Upper lobe of left lung (tissue), 6 donors: ENCODE results near the gene RBP3. TPM values are rescaled to one million over a fixed set of nuclear protein-coding genes. Genes with fewer than 3 reads are reported as not detected.

Experiments
- ATAC-seq, 2 donors: fragments of 200-7000 bp; cut with Tn5 transposase; one replicate each; pipeline ENCODE4 v1.9.1; 2022; ENCODE audit warnings: mild to moderate bottlenecking in 2 of 2, moderate library complexity in 2 of 2; ENCODE audit not compliant: low FRiP score in 2 of 2
- DNase-seq, 2 donors: peaks; one replicate each; pipeline ENCODE4 v3.0.0-alpha.2; 2019 to 2020
- H3K27ac ChIP-seq, 4 donors: fragments of 200-600 bp; sonication (generic); one replicate each; pipeline ENCODE4 v1.5.1; 2016 to 2019
- H3K27me3 ChIP-seq, 4 donors: fragments of 200-600 bp; sonication (generic); one replicate each; pipeline ENCODE4 v1.5.1; 2017 to 2019
- H3K36me3 ChIP-seq, 4 donors: fragments of 200-600 bp; sonication (generic); one replicate each; pipeline ENCODE4 v1.5.1; 2016 to 2019
- H3K4me1 ChIP-seq, 4 donors: fragments of 200-600 bp; sonication (generic); one replicate each; pipeline ENCODE4 v1.5.1; 2018 to 2019
- H3K4me3 ChIP-seq, 4 donors: fragments of 200-600 bp; sonication (generic); one replicate each; pipeline ENCODE4 v1.5.1; 2017 to 2019; ENCODE audit warnings: mild to moderate bottlenecking in 2 of 4, moderate library complexity in 1 of 4
- H3K9me3 ChIP-seq, 4 donors: fragments of 200-600 bp; sonication (generic); one replicate each; pipeline ENCODE4 v1.5.1; 2018 to 2019
- EP300 ChIP-seq, 4 donors: sonication (generic); formaldehyde crosslinking; IDR thresholded peaks; one replicate each; pipeline ENCODE4 v1.5.1; 2017; ENCODE audit warnings: antibody characterized with exemption in 4 of 4, control low read depth in 2 of 4
- POLR2A ChIP-seq, 4 donors: fragments of 450-650 bp; IDR thresholded peaks; one replicate each; pipeline ENCODE4 v1.5.1; 2016 to 2017; ENCODE audit warnings: antibody characterized with exemption in 4 of 4, mild to moderate bottlenecking in 2 of 4
- POLR2AphosphoS5 ChIP-seq, 2 donors: sonication (generic); formaldehyde crosslinking; IDR thresholded peaks; one replicate each; pipeline ENCODE4 v1.5.1; 2017; ENCODE audit warnings: antibody characterized with exemption in 2 of 2
- WGBS, 2 donors: methylation state at CpG; one replicate each; pipeline ENCODE4 v1.1.5; 2017 to 2018; 5-methylcytosine and 5-hydroxymethylcytosine counted together
- total RNA-seq, 6 donors: library from RNA; depleted of rRNA in 4 of 6; stranded (reverse); fragments of >200 nt in 4 of 6; gene quantifications; one replicate each; pipeline versions ENCODE4 v1.1.0 to v1.2.1, GENCODE V29; 2016 to 2021
- TF ChIP-seq, protein P1 (sequence below), 6 experiments: fragments of 450-650 bp in 4 of 6; fragments of 200-600 bp in 2 of 6; sonication (generic) in 2 of 6; IDR thresholded peaks; one replicate each; pipeline ENCODE4 v1.5.1; 2016 to 2019; ENCODE audit warnings: antibody characterized with exemption in 6 of 6
- donor health status: DM: no; HTN: no; CAD: no; lungs with moderate emphysema.
- donor health status: DM: no; HTN: yes; CAD: no; lungs with severe emphysema.

The RBP3 gene
- total RNA-seq, 6 donors from 2014 or later, result not detected

GRCh38 chr10:47323636-47324296 is 24.4 kb upstream of the RBP3 start:
- 49 to 63% methylated on average over 5 of the region's 5 CpGs for WGBS, 2 donors
- ATAC-seq (no peak), DNase-seq (no peak)
- Histone ChIP-seq H3K36me3 (no peaks in the 10 kb centered on the region), H3K27ac (no peak overlapping the region), H3K27me3 (no peaks in the 10 kb centered on the region), H3K9me3 (no peaks in the 10 kb centered on the region), H3K4me1 (no peaks in the 10 kb centered on the region), H3K4me3 (no peak overlapping the region)
- no peak for TF ChIP-seq EP300 (IDR thresholded peaks at IDR 0.05)
- TF ChIP-seq POLR2A (IDR thresholded peaks at IDR 0.05), result no peak
- TF ChIP-seq, protein P1, sequence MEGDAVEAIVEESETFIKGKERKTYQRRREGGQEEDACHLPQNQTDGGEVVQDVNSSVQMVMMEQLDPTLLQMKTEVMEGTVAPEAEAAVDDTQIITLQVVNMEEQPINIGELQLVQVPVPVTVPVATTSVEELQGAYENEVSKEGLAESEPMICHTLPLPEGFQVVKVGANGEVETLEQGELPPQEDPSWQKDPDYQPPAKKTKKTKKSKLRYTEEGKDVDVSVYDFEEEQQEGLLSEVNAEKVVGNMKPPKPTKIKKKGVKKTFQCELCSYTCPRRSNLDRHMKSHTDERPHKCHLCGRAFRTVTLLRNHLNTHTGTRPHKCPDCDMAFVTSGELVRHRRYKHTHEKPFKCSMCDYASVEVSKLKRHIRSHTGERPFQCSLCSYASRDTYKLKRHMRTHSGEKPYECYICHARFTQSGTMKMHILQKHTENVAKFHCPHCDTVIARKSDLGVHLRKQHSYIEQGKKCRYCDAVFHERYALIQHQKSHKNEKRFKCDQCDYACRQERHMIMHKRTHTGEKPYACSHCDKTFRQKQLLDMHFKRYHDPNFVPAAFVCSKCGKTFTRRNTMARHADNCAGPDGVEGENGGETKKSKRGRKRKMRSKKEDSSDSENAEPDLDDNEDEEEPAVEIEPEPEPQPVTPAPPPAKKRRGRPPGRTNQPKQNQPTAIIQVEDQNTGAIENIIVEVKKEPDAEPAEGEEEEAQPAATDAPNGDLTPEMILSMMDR (IDR thresholded peaks at IDR 0.05), result no peak
- TF ChIP-seq POLR2AphosphoS5 (IDR thresholded peaks at IDR 0.05), result no peak

DNA sequence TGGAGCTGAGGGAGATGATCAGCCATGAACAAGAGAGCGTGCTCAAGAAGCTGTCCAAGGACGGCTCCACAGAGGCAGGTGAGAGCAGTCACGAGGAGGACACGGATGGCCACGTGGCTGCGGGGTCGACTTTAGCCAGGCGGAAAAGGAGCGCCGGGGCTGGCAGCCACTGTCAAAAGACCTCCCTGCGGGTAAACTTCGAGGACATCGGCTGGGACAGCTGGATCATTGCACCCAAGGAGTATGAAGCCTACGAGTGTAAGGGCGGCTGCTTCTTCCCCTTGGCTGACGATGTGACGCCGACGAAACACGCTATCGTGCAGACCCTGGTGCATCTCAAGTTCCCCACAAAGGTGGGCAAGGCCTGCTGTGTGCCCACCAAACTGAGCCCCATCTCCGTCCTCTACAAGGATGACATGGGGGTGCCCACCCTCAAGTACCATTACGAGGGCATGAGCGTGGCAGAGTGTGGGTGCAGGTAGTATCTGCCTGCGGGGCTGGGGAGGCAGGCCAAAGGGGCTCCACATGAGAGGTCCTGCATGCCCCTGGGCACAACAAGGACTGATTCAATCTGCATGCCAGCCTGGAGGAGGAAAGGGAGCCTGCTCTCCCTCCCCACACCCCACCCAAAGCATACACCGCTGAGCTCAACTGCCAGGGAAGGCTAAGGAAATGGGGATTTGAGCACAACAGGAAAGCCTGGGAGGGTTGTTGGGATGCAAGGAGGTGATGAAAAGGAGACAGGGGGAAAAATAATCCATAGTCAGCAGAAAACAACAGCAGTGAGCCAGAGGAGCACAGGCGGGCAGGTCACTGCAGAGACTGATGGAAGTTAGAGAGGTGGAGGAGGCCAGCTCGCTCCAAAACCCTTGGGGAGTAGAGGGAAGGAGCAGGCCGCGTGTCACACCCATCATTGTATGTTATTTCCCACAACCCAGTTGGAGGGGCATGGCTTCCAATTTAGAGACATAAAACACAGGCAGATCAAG is 22.6 kb upstream of the RBP3 start:
- WGBS, 2 donors, result 94 to 95% methylated on average over 22 to 30 of the region's 30 CpGs
- ATAC-seq (no peak), DNase-seq (peak in 1 of 2 donors; percentile 53)
- Histone ChIP-seq H3K4me3 (no peak overlapping the region), H3K4me1 (no peaks in the 10 kb centered on the region), H3K36me3 (no peaks in the 10 kb centered on the region), H3K9me3 (no peaks in the 10 kb centered on the region), H3K27ac (no peak overlapping the region), H3K27me3 (no peaks in the 10 kb centered on the region)
- TF ChIP-seq POLR2AphosphoS5 (IDR thresholded peaks at IDR 0.05), result no peak
- no peak for TF ChIP-seq EP300 (IDR thresholded peaks at IDR 0.05)
- TF ChIP-seq, protein P1 (IDR thresholded peaks at IDR 0.05), result no peak
- TF ChIP-seq POLR2A (IDR thresholded peaks at IDR 0.05), result no peak

- H3K36me3 ChIP-seq, result no peaks in the 10 kb centered on the region
- H3K27ac ChIP-seq, result no peak overlapping the region
- DNase-seq, result no peak
- ATAC-seq, result no peak
- TF ChIP-seq POLR2A (IDR thresholded peaks at IDR 0.05) (no peak), POLR2AphosphoS5 (IDR thresholded peaks at IDR 0.05) (no peak), EP300 (IDR thresholded peaks at IDR 0.05) (no peak)
- TF ChIP-seq, protein P1 (IDR thresholded peaks at IDR 0.05), result no peak
- H3K27me3 ChIP-seq, result no peaks in the 10 kb centered on the region
- H3K4me3 ChIP-seq, result no peak overlapping the region
- 66 to 67% methylated on average over 1 to 5 of the region's 5 CpGs for WGBS, 2 donors
- H3K9me3 ChIP-seq, result no peaks in the 10 kb centered on the region
- H3K4me1 ChIP-seq, result no peaks in the 10 kb centered on the region
Observed at GRCh38 chr10:47326306-47326926, 21.7 kb upstream of the RBP3 start.

- Histone ChIP-seq H3K9me3 (no peaks in the 10 kb centered on the region), H3K4me1 (no peaks in the 10 kb centered on the region), H3K27ac (no peak overlapping the region), H3K4me3 (no peak overlapping the region), H3K27me3 (no peaks in the 10 kb centered on the region), H3K36me3 (no peaks in the 10 kb centered on the region)
- TF ChIP-seq EP300 (IDR thresholded peaks at IDR 0.05) (no peak), POLR2A (IDR thresholded peaks at IDR 0.05) (no peak), POLR2AphosphoS5 (IDR thresholded peaks at IDR 0.05) (no peak)
- TF ChIP-seq, protein P1 (IDR thresholded peaks at IDR 0.05), result no peak
- ATAC-seq, result no peak
- WGBS, 2 donors, result 75 to 83% methylated on average over 11 of the region's 11 CpGs
- no peak for DNase-seq
Observed at GRCh38 chr10:47326927-47327330, 21.2 kb upstream of the RBP3 start.
